Hepatocyte (in vitro differentiated cells): ENCODE measurements around the gene CUX1. TPM values are rescaled to one million over a fixed set of nuclear protein-coding genes. Genes with fewer than 3 reads are reported as not detected.

Experiments used
- DNase-seq: peaks from one replicate; pipeline ENCODE4 v3.0.0-alpha.2; 2016; ENCODE audit warnings: low spot score
- H2AFZ ChIP-seq: fragments of 200-600 bp; sonication (generic); 2 replicates; pipeline ENCODE4 v1.6.0; 2016; ENCODE audit warnings: antibody characterized with exemption, mild to moderate bottlenecking
- H3K27ac ChIP-seq: fragments of 200-600 bp; sonication (generic); 2 replicates; pipeline ENCODE4 v1.5.1; 2016; ENCODE audit warnings: mild to moderate bottlenecking
- H3K27me3 ChIP-seq: fragments of 200-600 bp; sonication (generic); 2 replicates; pipeline ENCODE4 v1.6.1; 2016
- H3K36me3 ChIP-seq: fragments of 200-600 bp; sonication (generic); replicated peaks from 2 replicates; pipeline ENCODE4 v1.5.1; 2016; ENCODE audit warnings: low read depth; ENCODE audit not compliant: insufficient read depth
- H3K4me1 ChIP-seq: fragments of 200-600 bp; sonication (generic); 2 replicates; pipeline ENCODE4 v1.5.1; 2016; ENCODE audit warnings: mild to moderate bottlenecking, moderate library complexity; ENCODE audit not compliant: insufficient read depth
- H3K4me2 ChIP-seq: fragments of 200-600 bp; sonication (generic); 2 replicates; pipeline ENCODE4 v1.6.0; 2016
- H3K4me3 ChIP-seq: fragments of 200-600 bp; sonication (generic); 2 replicates; pipeline ENCODE4 v1.5.1; 2016; ENCODE audit warnings: mild to moderate bottlenecking
- H3K79me2 ChIP-seq: fragments of 200-600 bp; sonication (generic); 2 replicates; pipeline ENCODE4 v1.6.0; 2017; ENCODE audit warnings: mild to moderate bottlenecking
- H3K9me2 ChIP-seq: fragments of 200-600 bp; sonication (generic); replicated peaks from 2 replicates; pipeline ENCODE4 v1.6.0; 2017; ENCODE audit warnings: mild to moderate bottlenecking; ENCODE audit not compliant: insufficient read depth
- H3K9me3 ChIP-seq: fragments of 200-600 bp; sonication (generic); 2 replicates; pipeline ENCODE4 v1.5.1; 2016; ENCODE audit warnings: low read depth, mild to moderate bottlenecking
- H4K20me1 ChIP-seq: fragments of 200-600 bp; sonication (generic); 2 replicates; pipeline ENCODE4 v1.6.0; 2016; ENCODE audit warnings: mild to moderate bottlenecking; ENCODE audit not compliant: insufficient read depth, poor library complexity, severe bottlenecking
- EZH2 ChIP-seq: fragments of 200-600 bp; sonication (generic); IDR thresholded peaks from 2 replicates; pipeline ENCODE4 v1.6.1; 2016; ENCODE audit warnings: antibody characterized with exemption, mild to moderate bottlenecking, borderline replicate concordance
- EZH2phosphoT487 ChIP-seq: fragments of 200-600 bp; sonication (generic); IDR thresholded peaks from one replicate; pipeline ENCODE4 v1.6.1; 2018; ENCODE audit warnings: antibody characterized with exemption, mild to moderate bottlenecking, low read depth, moderate library complexity; ENCODE audit not compliant: unreplicated experiment, severe bottlenecking
- WGBS: methylation state at CpG from one replicate; pipeline ENCODE4 v1.1.6; 2016; ENCODE audit warnings: low lambda C conversion rate; ENCODE audit errors: missing lambda C conversion rate; 5-methylcytosine and 5-hydroxymethylcytosine counted together
- polyA plus RNA-seq: library from polyadenylated mRNA; unstranded; fragments of >200 nt; fragmentation: Nextera tagmentation; extraction: Ambion mirVana; gene quantifications from 2 replicates; pipeline ENCODE4 v1.2.1, GENCODE V29; 2016
- total RNA-seq: library from RNA; depleted of rRNA; stranded (reverse); fragments of >200 nt; gene quantifications from 2 replicates; pipeline ENCODE4 v1.2.3, GENCODE V29; 2014
- TF ChIP-seq, protein P1 (sequence below): fragments of 200-600 bp; sonication (generic); IDR thresholded peaks from 2 replicates; pipeline ENCODE4 v1.5.1; 2016; ENCODE audit warnings: antibody characterized with exemption, mild to moderate bottlenecking; ENCODE audit not compliant: poor library complexity

The CUX1 gene
- total and polyA plus RNA-seq, 2 experiments from 2014 or later: 60.1 to 76.8 TPM

- no peak overlapping the region for H3K4me3 ChIP-seq
- no peak overlapping the region for H3K27ac ChIP-seq
- WGBS: 83% methylated on average over 4 of the region's 4 CpGs
- H4K20me1 ChIP-seq: no peaks in the 10 kb centered on the region
- H3K4me2 ChIP-seq: no peak overlapping the region
- H3K4me1 ChIP-seq: peaks cover 15% of the 10 kb centered on the region
- H3K79me2 ChIP-seq: peaks cover 74% of the 10 kb centered on the region
- H3K36me3 ChIP-seq: no peaks in the 10 kb centered on the region
- H2AFZ ChIP-seq: no peak overlapping the region
- peaks cover 5% of the 10 kb centered on the region for H3K9me3 ChIP-seq
- TF ChIP-seq EZH2 (no peak), EZH2phosphoT487 (no peak)
- TF ChIP-seq, protein P1, sequence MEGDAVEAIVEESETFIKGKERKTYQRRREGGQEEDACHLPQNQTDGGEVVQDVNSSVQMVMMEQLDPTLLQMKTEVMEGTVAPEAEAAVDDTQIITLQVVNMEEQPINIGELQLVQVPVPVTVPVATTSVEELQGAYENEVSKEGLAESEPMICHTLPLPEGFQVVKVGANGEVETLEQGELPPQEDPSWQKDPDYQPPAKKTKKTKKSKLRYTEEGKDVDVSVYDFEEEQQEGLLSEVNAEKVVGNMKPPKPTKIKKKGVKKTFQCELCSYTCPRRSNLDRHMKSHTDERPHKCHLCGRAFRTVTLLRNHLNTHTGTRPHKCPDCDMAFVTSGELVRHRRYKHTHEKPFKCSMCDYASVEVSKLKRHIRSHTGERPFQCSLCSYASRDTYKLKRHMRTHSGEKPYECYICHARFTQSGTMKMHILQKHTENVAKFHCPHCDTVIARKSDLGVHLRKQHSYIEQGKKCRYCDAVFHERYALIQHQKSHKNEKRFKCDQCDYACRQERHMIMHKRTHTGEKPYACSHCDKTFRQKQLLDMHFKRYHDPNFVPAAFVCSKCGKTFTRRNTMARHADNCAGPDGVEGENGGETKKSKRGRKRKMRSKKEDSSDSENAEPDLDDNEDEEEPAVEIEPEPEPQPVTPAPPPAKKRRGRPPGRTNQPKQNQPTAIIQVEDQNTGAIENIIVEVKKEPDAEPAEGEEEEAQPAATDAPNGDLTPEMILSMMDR: no peak
- no peak for DNase-seq
- no peaks in the 10 kb centered on the region for H3K27me3 ChIP-seq
- no peaks in the 10 kb centered on the region for H3K9me2 ChIP-seq
Measured at GRCh38 chr7:102089175-102090098, 272.0 kb downstream of the CUX1 start.

- Histone ChIP-seq H3K4me1 (peaks cover 43% of the 10 kb centered on the region), H4K20me1 (no peaks in the 10 kb centered on the region)
- DNase-seq: no peak
Measured at GRCh38 chr7:102093599-102094315, 276.3 kb downstream of the CUX1 start.

DNA sequence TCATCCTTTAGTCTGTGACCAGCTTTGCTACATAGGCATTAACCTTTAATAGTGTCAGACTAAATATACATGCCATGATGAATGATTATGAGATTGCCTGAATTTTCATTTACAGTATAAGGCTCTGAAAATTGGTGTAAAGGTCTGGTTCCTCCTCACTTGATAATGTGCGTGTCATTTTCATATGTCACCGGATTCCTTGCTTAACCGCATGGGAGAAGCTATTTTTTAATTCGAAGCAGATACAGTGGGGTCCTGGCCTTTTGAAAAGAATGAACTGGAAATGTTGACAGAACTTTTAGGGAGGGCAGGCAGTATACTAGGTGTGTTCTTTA, 276.9 kb downstream of the CUX1 start:
- no peak overlapping the region for H3K4me3 ChIP-seq
- H3K27me3 ChIP-seq: no peaks in the 10 kb centered on the region
- DNase-seq: no peak
- H3K27ac ChIP-seq: peak overlapping the region; percentile 20
- 70% methylated on average over 4 of the region's 4 CpGs for WGBS
- no peaks in the 10 kb centered on the region for H3K36me3 ChIP-seq
- no peaks in the 10 kb centered on the region for H3K9me2 ChIP-seq
- peak overlapping the region; percentile 46 for H3K4me2 ChIP-seq
- no peaks in the 10 kb centered on the region for H3K9me3 ChIP-seq
- peaks cover 50% of the 10 kb centered on the region for H3K79me2 ChIP-seq
- H4K20me1 ChIP-seq: no peaks in the 10 kb centered on the region
- TF ChIP-seq, protein P1: no peak
- TF ChIP-seq EZH2: no peak
- no peak for TF ChIP-seq EZH2phosphoT487
- H3K4me1 ChIP-seq: peaks cover 43% of the 10 kb centered on the region
- H2AFZ ChIP-seq: no peak overlapping the region

More at GRCh38 chr7:102093599-102094315, 276.3 kb downstream of the CUX1 start:
- TF ChIP-seq EZH2: no peak
- no peak for TF ChIP-seq EZH2phosphoT487
- TF ChIP-seq, protein P1: no peak
- peak overlapping the region; percentile 46 for H3K4me2 ChIP-seq
- peaks cover 55% of the 10 kb centered on the region for H3K79me2 ChIP-seq
- no peak overlapping the region for H3K4me3 ChIP-seq
- H3K27me3 ChIP-seq: no peaks in the 10 kb centered on the region
- no peaks in the 10 kb centered on the region for H3K9me2 ChIP-seq
- H2AFZ ChIP-seq: no peak overlapping the region
- no peaks in the 10 kb centered on the region for H3K36me3 ChIP-seq
- WGBS: 61% methylated on average over 14 of the region's 14 CpGs
- H3K27ac ChIP-seq: peak overlapping the region; percentile 20
- H3K9me3 ChIP-seq: peaks cover 5% of the 10 kb centered on the region
